Measurements from ENCODE around the gene TSPAN31.

DNA sequence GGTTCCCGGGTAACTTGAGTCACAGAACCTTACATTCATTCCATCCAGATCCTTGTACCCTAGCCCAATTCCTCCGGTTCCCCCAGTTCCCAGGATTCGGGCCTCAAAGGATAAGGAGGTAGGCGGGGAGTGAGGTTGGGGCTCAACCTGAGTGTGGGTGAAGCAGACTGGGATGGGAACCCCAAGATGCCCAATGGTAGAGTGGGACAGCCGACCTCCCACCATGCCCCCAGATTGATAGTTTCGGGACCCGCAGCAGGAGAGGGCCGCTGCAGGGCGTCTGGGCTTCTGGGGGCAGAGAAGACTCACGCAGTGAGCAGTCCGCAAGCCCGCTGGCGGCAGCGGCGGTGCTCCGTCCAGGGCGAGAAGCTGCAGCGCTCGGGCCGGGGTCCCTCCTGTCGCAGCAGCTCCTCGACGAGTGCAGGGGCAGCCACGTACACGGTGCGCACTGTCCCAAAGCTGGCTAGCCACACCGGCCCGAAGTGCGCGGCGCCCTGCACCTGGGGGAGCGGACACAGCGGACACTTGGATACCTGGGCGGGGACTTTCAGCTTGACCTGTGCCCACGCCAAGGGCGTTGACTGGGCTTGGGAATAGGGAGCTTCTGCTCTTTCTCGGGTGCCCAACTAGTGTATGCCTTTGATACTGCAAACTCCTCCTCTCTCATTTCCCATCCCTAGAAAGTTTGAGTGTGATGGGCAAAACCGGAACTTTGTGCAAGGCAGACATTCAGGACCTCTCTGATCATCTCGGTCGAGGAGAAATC, 21.0 kb downstream of the TSPAN31 start:
- TF ChIP-seq, protein P1, sequence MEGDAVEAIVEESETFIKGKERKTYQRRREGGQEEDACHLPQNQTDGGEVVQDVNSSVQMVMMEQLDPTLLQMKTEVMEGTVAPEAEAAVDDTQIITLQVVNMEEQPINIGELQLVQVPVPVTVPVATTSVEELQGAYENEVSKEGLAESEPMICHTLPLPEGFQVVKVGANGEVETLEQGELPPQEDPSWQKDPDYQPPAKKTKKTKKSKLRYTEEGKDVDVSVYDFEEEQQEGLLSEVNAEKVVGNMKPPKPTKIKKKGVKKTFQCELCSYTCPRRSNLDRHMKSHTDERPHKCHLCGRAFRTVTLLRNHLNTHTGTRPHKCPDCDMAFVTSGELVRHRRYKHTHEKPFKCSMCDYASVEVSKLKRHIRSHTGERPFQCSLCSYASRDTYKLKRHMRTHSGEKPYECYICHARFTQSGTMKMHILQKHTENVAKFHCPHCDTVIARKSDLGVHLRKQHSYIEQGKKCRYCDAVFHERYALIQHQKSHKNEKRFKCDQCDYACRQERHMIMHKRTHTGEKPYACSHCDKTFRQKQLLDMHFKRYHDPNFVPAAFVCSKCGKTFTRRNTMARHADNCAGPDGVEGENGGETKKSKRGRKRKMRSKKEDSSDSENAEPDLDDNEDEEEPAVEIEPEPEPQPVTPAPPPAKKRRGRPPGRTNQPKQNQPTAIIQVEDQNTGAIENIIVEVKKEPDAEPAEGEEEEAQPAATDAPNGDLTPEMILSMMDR (IDR thresholded peaks at IDR 0.05; ENCODE audit: low read depth, low read length, poor library complexity, severe bottlenecking): no peak
- TF ChIP-seq EZH2phosphoT487 (IDR thresholded peaks at IDR 0.05; ENCODE audit: borderline replicate concordance, low read length): no peak

All from DOHH2 (cell line).